Measurements from ENCODE around the gene SNX7. TPM values are rescaled to one million over a fixed set of nuclear protein-coding genes. Genes with fewer than 3 reads are reported as not detected.

The SNX7 gene
- total RNA-seq, 4 donors from 2014 or later: 4.1 to 37.3 (median 23.4) TPM

- in situ Hi-C loops (cut with MboI; ENCODE audit: low pct_ligation_motif_present in 1 of 4, low pct_unique_long_range_greater_than_20kb in 1 of 4, low sequenced_read_pairs in 3 of 4) (no loop called here), intact Hi-C loops (cut with DNase I; ENCODE audit: low total_unique reads) (no loop called here)
- H3K4me1 ChIP-seq: peaks cover 0 to 3% (median 0%) of the 10 kb centered on the region in 4 donors
- H3K27ac ChIP-seq: no peak overlapping the region
- H3K36me3 ChIP-seq: peaks cover 0 to 24% (median 4%) of the 10 kb centered on the region in 4 donors
- no peaks in the 10 kb centered on the region for H3K27me3 ChIP-seq
- no peak overlapping the region for H3K4me3 ChIP-seq
- no peak for DNase-seq
- H3K9me3 ChIP-seq: no peaks in the 10 kb centered on the region
- TF ChIP-seq CTCF (IDR thresholded peaks at IDR 0.05): no peak
- TF ChIP-seq EP300 (IDR thresholded peaks at IDR 0.05; ENCODE audit: low read depth): no peak
- no peak for TF ChIP-seq POLR2A (IDR thresholded peaks at IDR 0.05)
- no peak for TF ChIP-seq POLR2AphosphoS5 (IDR thresholded peaks at IDR 0.05)
- WGBS, 2 donors (ENCODE audit: low coverage in 1 of 2): 85 to 90% methylated on average over 3 of the region's 3 CpGs
These were observed 37.1 kb downstream of the SNX7 start for GRCh38 chr1:98698625-98699024.

- H3K27me3 ChIP-seq: no peaks in the 10 kb centered on the region
- H3K4me1 ChIP-seq: peaks cover 0 to 3% (median 0%) of the 10 kb centered on the region in 4 donors
- H3K9me3 ChIP-seq: no peaks in the 10 kb centered on the region
- TF ChIP-seq EP300 (IDR thresholded peaks at IDR 0.05; ENCODE audit: low read depth): no peak
- no peak for TF ChIP-seq POLR2AphosphoS5 (IDR thresholded peaks at IDR 0.05)
- TF ChIP-seq CTCF (IDR thresholded peaks at IDR 0.05): no peak
- no peak for TF ChIP-seq POLR2A (IDR thresholded peaks at IDR 0.05)
- H3K4me3 ChIP-seq: no peak overlapping the region
- no peak for DNase-seq
- intact Hi-C loops (cut with DNase I; ENCODE audit: low total_unique reads): no loop called here
- in situ Hi-C loops (cut with MboI; ENCODE audit: low pct_ligation_motif_present in 1 of 4, low pct_unique_long_range_greater_than_20kb in 1 of 4, low sequenced_read_pairs in 3 of 4): no loop called here
- H3K27ac ChIP-seq: no peak overlapping the region
- peaks cover 0 to 24% (median 4%) of the 10 kb centered on the region in 4 donors for H3K36me3 ChIP-seq
These were observed 38.7 kb downstream of the SNX7 start for GRCh38 chr1:98700228-98700627.

- DNase-seq: no peak
- TF ChIP-seq CTCF (IDR thresholded peaks at IDR 0.05) (no peak), POLR2A (IDR thresholded peaks at IDR 0.05) (no peak), EP300 (IDR thresholded peaks at IDR 0.05; ENCODE audit: low read depth) (no peak)
- in situ Hi-C loops (cut with MboI; ENCODE audit: low pct_ligation_motif_present in 1 of 4, low pct_unique_long_range_greater_than_20kb in 1 of 4, low sequenced_read_pairs in 3 of 4): no loop called here
- no peaks in the 10 kb centered on the region for H3K9me3 ChIP-seq
- no peak overlapping the region for H3K4me3 ChIP-seq
- peaks cover 0 to 3% (median 0%) of the 10 kb centered on the region in 4 donors for H3K4me1 ChIP-seq
- intact Hi-C loops (cut with DNase I; ENCODE audit: low total_unique reads): no loop called here
- 75 to 91% methylated on average over 1 of the region's 1 CpG for WGBS, 2 donors (ENCODE audit: low coverage in 1 of 2)
- H3K27ac ChIP-seq: no peak overlapping the region
- peaks cover 0 to 24% (median 2%) of the 10 kb centered on the region in 4 donors for H3K36me3 ChIP-seq
- H3K27me3 ChIP-seq: no peaks in the 10 kb centered on the region
These were observed 41.5 kb downstream of the SNX7 start for GRCh38 chr1:98702976-98703375.

- intact Hi-C loops (cut with DNase I; ENCODE audit: low total_unique reads): no loop called here
- 76 to 82% methylated on average over 2 to 4 of the region's 4 CpGs for WGBS, 2 donors (ENCODE audit: low coverage in 1 of 2)
- H3K9me3 ChIP-seq: no peaks in the 10 kb centered on the region
- no peak for DNase-seq
- in situ Hi-C loops (cut with MboI; ENCODE audit: low pct_ligation_motif_present in 1 of 4, low pct_unique_long_range_greater_than_20kb in 1 of 4, low sequenced_read_pairs in 3 of 4): no loop called here
- H3K27ac ChIP-seq: no peak overlapping the region
- TF ChIP-seq POLR2A (IDR thresholded peaks at IDR 0.05) (no peak), POLR2AphosphoS5 (IDR thresholded peaks at IDR 0.05) (no peak), CTCF (IDR thresholded peaks at IDR 0.05) (no peak), EP300 (IDR thresholded peaks at IDR 0.05; ENCODE audit: low read depth) (no peak)
- no peak overlapping the region for H3K4me3 ChIP-seq
- H3K27me3 ChIP-seq: no peaks in the 10 kb centered on the region
- peaks cover 0 to 3% (median 0%) of the 10 kb centered on the region in 4 donors for H3K4me1 ChIP-seq
- H3K36me3 ChIP-seq: peaks cover 0 to 20% (median 0%) of the 10 kb centered on the region in 4 donors
These were observed 43.0 kb downstream of the SNX7 start for GRCh38 chr1:98704474-98704873.
